ENCODE measurements around the gene PCYT1A.
"Not testable (repeated sequence)": the region's sequence is repeated elsewhere in the genome, so short reads cannot be mapped to it uniquely, and the experiment has no call there.

PCYT1A gene
- 70.7 to 102 reads per million in 2 donors for total RNA-seq

DNA sequence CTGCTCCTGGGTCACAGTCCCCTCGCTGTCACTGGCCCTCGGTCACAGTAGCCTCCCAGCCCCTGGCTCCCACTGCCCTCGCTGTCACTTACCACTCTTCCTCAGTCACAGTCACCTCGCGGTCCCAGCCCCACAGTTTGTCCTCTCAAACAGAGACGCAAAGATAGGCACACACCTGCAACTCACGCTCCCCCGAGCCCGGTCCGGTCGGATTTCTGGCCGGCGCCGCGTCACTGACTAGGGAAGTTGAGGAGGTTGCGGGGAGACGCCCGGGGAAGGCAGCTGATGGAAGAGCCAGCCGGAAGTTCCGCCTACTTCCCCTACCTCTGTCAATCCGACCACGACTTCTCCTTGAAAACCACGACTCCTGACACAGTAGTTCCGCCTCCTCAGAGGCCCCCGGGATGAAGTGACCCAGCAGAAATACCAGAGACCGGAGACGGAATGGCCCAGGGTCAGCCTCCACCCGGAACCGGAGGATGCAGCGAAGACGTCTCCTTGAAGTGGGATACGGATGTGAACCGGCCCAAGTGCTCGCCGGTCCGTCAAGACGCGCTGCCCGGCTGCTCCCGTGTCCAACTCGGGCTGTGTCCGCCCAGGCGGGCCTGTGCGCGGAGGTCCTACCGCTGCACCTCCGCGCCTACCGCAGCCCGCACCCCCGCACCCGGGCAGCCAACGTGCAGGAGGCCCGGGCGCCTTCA, at the start of gene PCYT1A:
TSS of gene PCYT1A (minus strand) at position 287 of the 701 bp plus-strand sequence. CDS start 17,195 bp downstream, outside the sequence.
- DNase-seq = peak; percentile 62

DNA sequence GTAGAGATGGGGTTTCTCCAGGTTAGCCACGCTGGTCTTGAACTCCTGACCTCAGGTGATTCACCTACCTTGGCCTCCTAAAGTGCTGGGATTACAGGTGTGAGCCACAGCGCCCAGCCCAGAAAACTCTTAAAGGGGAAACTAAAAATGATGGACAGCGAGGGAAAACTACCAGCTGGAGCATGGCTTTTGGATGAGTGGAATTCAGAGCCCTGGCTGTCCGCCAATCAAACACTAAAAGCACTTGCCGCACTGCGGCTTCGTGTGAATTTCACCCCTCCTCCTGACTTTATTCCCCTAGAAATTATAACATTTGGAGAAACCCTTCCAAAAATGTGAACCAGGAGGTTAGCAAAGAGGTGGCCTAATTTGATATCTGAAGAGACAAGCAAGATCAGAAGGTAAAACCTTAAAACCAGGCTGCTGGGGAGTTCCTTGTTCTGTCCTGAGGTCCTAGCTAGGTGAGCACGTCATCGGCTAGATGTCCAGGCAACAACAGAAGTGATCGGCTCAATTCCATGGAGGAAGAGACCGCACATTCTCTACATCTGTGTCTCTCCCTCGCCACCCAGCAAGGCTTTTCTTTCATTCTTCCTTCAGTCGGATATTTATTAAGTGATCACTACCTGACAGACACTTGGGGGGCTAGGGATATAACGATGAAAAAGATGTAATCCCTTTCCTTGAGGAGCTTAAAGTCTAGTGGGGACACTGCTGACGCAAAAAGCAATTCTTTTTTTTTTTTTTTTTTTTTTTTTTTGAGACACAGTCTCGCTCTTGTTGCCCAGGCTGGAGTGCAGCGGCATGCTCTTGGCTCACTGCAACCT, 49.0 kb upstream of the PCYT1A start:
- no peak for DNase-seq

DNA sequence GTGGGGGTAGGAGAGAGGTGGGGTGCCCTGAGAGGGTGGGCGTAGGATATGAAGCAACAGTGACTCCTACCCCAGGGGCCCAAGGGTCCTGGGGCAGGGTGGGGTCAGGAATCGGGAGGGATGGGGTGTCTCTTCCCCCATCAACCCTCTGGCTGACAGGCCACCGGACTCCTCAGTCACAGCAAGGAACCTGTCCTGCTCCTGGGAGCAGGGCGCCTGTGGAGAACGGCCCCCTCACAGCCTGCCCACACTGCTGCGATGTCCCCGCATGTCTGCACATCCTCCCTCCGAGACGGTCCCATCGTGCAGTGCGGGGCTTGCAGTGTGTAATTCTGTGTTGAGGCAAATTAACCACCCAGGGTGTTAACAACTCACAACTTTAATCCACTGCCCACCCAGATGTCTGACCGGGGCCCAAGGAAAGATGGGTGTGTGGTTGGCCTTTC, 48.0 kb upstream of the PCYT1A start:
- no peak for DNase-seq

DNA sequence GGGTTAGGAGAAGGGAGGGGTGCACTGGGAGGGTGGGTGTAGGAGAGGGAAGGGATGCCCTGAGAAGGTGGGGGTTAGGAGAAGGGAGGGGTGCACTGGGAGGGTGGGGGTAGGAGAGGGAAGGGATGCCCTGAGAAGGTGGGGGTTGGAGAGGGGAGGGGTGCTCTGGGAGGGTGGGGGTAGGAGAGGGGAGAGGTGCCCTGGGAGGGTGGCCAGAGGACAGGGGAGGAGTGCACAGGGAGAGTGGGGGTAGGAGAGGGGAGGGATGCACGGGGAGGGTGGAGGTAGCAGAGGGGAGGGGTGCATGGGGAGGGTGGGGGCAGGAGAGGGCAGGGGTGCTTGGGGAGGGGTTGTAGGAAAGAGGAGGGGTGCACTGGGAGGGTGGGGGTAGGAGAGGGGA, 47.5 kb upstream of the PCYT1A start:
- DNase-seq = no peak

DNA sequence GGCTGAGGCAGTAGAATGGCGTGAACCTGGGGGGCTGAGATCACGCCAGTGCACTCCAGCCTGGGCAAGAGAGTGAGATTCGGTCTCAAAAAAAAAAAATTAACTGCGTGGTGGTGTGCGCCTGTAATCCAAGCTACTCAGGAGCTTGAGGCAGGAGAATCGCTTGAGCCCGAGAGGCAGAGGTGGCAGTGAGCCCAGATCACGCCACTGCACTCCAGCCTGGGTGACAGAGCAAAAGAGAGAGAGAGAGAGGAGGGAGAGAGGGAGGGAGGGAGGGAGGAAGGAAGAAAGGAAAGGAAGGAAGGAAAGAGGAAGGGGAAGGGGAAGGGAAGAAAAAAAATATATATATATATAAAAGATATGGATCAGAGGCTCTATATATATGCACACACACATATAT, 44.6 kb upstream of the PCYT1A start:
- no peak for DNase-seq

DNA sequence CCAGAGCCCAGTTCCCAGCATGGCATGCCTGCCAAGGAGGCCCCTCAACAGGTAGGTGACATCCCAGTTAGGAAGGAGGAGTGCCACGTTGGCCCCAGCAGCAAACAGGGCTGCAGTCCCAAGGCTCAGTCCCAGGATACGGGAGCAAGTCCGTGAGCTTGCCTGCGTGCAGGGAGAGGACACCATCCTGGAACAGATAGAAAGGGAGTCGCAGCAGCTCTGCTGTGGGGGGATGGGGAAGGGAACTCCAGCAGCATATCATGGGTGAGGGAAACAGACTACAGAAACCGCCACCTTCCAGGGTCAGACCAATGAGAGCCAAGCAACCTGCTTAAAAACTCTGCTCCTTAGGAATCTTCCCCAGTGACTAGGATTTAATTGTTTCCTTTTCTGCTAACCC, 39.9 kb upstream of the PCYT1A start:
- no peak for DNase-seq

DNA sequence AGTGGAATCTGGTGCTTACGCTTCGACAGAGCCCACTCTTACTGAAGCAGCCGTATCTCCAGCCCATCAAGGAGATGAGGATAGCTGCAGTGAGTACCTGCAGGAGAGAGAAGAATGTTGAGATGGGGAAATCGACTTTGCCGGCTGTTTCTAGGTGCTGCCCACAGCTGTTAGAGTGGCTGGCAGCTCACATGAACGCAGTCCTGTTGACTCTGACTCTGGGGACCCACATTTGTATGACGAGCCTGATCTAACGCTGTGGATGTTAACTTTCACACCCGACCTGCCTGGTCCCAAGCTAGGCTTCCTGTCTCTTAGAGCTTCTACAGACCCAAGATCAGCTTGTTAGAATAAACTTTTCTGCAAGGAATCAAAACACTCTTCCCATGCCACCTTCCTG, 39.4 kb upstream of the PCYT1A start:
- DNase-seq = no peak

DNA sequence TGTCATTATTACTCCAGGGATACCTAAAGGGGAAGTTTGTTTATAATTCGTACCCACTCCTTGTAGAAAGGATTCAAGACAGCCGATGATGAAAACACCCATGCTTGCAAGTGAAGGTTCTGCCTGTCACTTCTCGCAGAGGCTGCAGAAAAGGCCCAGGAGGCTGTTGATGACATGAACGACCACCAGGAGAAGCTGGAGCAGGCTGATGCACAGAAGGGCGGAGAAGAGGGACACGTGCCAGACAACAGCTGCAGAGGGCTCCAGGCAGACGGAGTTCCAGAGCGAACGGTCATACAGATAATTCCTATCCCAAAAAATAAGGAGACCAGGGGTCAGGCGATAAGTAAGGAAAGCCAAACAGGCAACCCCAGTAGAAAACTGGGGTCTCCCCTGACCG, 36.2 kb upstream of the PCYT1A start:
- DNase-seq = no peak

DNA sequence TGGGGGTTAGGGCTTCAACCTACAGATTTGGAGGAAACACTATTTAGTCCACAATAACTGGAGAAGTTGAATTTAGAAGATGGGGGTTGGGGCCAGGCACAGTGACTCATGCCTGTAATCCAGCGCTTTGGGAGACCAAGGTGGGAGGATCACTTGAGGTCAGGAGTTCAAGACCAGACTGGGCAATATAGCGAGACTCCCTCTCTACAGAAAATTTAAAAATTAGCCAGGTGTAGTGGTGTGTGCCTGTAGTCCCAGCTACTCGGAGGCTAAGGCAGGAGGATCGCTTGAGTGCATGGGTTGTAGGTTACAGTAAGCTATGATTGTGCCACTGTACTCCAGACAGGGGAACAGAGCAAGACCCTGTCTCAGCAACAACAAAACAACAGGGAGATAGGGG, 35.5 kb upstream of the PCYT1A start:
- DNase-seq = no peak

DNA sequence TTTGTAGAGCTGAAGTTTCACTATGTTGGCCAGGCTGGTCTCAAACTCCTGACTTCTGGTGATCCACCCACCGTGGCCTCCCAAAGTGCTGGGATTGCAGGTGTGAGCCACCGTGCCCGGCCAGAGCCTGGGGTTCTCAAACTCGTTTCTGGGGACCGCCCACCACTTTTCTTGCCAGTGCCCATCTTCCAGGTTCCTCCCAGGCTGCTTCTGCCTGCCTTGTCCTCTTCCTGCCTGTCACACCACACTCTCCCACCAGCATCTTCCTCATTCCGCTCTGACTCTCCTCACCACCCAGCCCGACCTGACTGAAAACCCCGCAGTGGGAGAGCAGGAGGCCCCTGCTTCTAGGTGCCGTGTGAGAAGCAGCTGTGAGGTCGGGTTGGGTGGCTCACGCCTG, 33.6 kb upstream of the PCYT1A start:
- DNase-seq = no peak

DNA sequence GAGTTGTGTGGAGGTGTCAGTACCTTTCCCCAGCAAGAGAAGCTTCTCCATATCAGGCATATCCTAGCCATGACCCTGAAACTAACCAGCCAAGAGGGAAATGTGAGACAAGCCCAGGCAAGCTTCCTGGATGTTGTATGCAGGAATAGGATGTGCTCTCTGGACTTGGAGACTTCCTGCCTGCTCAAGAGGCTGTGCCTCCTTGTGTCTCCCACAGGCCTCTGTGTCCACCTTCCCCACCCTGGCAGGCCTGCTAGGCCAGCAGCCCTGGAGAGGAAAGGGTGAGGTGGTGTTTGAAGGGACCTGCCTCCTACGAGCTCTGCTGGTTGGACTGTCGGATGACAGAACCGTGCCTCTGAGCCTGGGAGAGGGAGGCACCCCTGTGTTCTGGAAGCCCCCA, 32.6 kb upstream of the PCYT1A start:
- DNase-seq = no peak

DNA sequence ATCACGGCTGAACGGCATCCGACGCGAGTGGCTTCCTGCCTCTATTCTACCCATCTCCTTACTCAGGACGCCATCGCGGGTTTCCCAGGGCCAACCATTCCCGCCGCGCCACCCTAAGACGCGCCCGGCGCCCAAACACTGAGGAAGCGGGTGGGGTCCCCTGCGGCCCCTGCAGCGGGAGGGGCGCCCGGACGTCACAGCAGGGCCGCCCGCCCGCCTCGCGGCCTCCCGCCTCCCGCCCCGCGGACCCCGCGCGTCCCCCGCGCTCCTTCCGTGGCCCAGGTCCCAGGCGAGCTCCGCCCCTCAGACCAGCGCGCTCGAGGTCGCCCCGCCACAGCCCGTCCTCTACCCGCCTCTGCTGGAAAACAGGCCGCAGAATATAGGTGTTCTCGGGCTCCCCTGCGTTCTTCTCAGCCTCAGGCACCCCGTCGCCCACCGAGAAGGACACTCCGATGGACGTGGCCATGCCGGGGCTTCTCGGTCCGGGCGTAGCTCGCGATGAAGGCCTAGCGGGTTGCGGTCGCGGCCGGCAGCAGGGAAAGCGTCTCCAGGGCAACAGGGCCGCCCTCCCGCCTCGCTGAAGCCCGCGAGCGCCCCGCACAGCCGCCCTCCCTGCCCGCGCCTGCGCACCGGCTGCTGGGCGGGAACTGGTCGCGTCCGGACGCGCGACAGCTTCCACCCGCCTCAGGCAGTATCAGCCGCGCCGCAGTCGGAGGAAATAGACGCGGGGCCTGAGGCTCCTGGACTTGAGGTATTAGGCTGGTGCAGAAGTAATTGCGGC, 30.4 kb upstream of the PCYT1A start, which contains the start of gene DYNLT2B:
TSS of gene DYNLT2B (minus strand) at position 554 of the 781 bp plus-strand sequence. CDS start at position 466, 88 bp downstream.
- peak; percentile 79 for DNase-seq

DNA sequence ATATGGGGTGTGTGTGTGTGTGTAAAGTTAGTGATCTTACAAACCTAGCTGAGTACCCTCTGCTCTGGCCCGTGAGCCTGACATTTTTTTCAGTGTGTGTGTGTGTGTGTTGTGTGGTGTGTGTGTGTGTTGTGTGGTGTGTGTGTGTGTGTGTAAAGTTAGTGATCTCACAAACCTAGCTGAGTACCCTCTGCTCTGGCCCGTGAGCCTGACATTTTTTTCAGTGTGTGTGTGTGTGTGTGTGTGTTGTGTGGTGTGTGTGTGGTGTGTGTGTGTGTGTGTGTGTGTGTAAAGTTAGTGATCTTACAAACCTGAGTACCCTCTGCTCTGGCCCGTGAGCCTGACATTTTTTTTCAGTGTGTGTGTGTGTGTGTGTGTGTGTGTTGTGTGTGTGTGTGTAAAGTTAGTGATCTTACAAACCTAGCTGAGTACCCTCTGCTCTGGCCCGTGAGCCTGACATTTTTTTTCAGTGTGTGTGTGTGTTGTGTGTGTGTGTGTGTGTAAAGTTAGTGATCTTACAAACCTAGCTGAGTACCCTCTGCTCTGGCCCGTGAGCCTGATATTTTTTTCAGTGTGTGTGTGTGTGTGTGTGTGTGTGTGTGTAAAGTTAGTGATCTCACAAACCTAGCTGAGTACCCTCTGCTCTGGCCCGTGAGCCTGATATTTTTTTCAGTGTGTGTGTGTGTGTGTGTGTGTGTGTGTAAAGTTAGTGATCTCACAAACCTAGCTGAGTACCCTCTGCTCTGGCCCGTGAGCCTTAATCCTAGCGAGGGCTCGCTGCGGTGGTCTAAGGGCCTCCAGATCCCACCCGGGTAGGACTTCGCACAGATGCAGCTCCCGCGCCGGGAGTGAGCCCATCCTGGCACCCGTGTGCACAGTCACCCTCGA, 29.5 kb upstream of the PCYT1A start:
- not testable (repeated sequence) for DNase-seq

DNA sequence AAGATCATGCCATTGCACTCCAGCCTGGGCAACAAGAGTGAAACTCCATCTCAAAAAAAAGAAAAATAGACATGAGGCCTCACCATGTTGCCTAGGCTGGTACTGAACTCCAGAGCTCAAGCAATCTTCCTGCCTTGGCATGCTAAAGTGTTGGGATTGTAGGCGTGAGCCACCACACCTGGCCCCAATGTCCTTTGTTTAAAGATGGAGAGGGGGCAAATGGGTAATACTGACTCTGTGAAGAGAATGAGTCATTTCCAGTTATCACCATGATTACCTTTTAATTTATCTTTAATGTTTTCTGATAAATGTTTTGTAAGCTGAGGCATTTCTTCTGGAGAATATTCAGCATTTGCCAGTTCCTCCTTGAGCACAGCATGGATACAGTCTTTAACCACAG, 28.3 kb upstream of the PCYT1A start:
- DNase-seq = no peak

DNA sequence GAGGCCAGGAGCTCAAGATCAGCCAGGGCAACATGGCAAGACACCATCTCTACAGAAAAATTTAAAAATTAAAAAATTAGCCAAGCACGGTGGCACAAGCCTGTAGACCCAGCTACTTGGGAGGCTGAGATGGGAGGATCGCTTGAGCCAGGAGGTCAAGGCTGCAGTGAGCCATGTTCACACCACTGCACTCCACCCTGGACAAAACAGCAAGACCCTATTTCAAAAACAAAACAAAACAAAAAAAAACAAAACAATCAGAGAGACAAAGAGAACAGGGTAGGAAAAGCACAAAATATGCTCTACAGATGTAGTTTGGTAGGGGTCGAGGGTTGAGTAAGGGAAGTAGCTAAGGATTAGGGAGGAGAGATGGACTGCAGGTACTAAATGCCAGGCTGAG, 27.1 kb upstream of the PCYT1A start:
- DNase-seq = no peak

DNA sequence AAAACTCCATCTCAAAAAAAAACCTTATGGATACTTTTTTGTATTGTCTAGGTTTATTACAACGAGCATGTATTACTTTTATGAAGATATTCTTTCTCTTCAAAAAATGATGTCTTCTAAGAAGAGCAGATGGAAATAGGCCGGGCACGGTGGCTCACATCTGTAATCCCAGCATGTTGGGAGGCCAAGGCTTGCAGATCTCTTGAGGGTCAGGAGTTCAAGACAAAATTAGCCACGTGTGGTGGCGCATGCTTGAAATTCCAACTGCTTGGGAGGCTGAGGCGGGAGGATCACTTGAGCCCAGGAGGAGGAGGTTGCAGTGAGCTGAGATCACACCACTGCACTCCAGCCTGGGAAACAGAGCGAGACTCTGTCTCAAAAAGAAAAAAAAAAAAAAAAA, 26.6 kb upstream of the PCYT1A start:
- not testable (repeated sequence) for DNase-seq

DNA sequence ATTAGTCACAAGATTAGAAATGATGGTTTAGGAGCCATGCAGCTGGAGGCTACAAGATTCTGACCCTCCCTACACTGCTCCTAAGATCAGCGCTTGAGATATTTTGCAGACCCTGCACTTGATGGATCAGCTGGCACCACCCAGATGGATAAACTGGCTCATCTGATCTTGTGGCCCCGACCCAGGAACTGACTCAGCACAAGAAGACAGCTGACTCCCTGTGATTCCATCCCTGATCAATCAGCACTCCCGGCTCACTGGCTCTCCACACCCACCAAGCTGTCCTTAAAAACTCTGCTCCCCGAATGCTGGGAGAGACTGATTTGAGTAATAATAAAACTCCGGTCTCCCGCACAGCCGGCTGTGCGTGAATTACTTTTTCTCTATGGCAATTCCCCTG, 15.4 kb upstream of the PCYT1A start:
- DNase-seq = not testable (repeated sequence)

DNA sequence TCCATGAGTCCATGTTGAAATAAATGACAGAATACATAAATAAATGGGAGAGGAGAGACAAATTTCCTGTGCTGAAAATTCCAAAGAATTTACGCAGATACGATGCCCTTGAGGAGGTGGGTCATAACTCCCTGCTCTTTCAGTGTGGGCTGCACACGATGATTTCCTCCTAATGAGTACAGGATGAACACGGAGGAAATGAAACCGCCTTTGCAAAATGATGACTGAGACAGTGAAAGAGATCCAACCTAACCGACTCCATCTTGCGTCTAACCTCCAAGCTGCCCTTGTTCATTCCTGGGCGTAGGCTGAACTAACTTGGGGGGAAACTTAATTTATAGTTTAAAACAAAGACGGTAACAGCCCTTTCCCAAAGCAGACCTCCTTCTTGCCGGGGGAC, 15.0 kb upstream of the PCYT1A start:
- DNase-seq = not testable (repeated sequence)

DNA sequence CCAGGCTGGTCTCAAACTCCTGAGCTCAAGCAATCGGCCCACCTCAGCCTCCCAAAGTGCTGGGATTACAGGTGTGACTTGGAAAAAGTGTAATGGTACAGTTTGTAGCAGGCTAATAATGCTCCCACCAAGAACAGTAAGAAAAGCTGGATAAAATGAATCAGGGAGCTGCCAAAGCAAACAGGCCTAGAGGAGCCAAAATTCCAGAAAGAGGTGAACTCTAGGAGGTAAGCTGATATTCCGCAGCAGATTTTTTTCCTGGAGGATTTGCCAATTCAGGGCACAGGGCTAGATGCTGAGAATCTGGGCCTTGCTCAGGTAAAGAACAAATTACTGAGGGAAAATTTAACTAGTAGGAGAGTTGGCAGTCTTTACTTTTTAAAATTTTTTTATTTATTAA, 11.0 kb upstream of the PCYT1A start:
- DNase-seq = no peak

DNA sequence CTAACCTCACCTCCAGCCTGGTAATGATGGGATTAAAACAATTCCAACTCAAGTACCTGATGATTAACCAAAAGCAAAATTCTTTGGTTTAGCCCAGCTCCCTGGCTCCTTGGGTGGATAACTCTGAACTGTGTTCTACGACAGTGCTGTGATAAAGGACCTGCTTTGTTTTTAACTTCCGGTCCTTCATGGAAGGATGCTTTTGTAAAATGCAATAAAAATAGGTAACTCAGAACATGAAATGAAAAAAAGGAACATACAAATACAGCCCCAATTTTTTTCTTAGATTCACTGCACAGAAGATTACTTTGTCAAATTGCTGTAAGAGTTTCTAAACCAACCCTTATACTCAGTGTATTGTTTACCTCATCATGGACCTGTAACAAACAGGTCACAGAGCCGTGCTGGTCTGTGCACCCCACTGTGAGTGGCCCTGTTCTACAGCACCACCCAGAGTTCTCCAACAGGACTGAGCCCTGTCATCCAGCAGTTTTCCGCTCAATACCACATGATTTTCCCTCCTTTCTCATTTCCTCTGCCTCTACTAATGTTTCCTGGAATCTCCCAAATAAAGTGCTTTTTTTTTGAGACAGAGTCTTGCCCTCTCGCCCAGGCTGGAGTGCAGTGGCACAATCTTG, 4.9 kb upstream of the PCYT1A start:
- no peak for DNase-seq

DNA sequence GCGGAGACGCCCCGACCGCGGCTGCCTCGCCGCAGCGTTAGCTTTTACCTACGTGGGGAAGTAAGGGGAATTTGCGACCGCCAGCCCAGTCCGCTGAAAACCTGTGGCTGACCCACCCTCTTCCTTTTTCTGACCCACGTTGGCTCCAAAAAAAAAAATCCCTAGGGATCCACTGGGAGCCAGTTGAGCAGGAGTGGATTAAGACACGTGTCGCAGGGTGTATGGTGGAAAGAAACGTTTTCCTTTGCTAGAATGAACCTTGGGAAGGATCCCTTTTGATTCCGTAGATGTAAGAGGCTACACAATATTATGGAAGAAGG, 575 bp upstream of the PCYT1A start:
- DNase-seq = no peak

DNA sequence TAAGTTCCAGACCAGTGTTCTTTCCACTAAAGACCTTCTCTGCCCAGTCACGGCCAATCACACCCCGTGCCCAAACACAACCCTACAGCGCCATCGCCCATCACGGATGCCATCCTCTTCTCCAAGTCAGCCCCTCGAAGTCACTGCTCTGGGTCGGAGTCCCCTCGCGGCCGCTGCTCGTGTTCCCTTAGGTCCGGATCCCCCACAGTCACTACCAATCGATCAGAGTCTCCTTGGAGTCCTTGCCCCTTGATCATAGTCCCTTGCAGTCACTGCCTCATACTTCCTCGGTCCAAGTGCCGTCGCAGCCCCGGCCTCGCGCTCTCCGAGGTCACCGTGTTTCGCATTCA, 461 bp downstream of the PCYT1A start:
- peak; percentile 15 for DNase-seq
